Adipose tissue (tissue), 3 donors: ENCODE measurements around the gene LYPD6B. TPM values are rescaled to one million over a fixed set of nuclear protein-coding genes. Genes with fewer than 3 reads are reported as not detected.

Source experiments
- H3K27ac ChIP-seq: one replicate; pipeline ENCODE4 v1.5.1; 2013; ENCODE audit warnings: low read depth, low read length
- WGBS, 3 donors: extraction: QIAGEN DNeasy Blood & Tissue Kit; methylation state at CpG; one replicate each; pipeline ENCODE4 v1.1.7; 2013; 5-methylcytosine and 5-hydroxymethylcytosine counted together
- polyA plus RNA-seq, 3 donors: library from polyadenylated mRNA; stranded (reverse); fragments of 200-250 nt; gene quantifications; one replicate each; pipeline ENCODE4 v1.2.3, GENCODE V29; 2013
- donor health status: healthy with polysubstance abuse.
- donor health status: Bipolar disorder and iron deficiency.
- donor health status: healthy.

The LYPD6B gene
- polyA plus RNA-seq: 1 to 10 TPM in 2 of 3 donors, not detected in 1; 4.3 to 6.6 TPM

- WGBS, 3 donors: 2 to 3% (median 2%) methylated on average over 51 to 85 of the region's 85 CpGs
- no peak within 1 kb of the TSS for H3K27ac ChIP-seq
Observed at GRCh38 chr2:149038442-149039212, at the start of gene LYPD6B. Gene LYPD6B, plus strand, starts transcription at chr2:149038699. Its CDS starts 92,250 bp downstream, at chr2:149130949.

DNA sequence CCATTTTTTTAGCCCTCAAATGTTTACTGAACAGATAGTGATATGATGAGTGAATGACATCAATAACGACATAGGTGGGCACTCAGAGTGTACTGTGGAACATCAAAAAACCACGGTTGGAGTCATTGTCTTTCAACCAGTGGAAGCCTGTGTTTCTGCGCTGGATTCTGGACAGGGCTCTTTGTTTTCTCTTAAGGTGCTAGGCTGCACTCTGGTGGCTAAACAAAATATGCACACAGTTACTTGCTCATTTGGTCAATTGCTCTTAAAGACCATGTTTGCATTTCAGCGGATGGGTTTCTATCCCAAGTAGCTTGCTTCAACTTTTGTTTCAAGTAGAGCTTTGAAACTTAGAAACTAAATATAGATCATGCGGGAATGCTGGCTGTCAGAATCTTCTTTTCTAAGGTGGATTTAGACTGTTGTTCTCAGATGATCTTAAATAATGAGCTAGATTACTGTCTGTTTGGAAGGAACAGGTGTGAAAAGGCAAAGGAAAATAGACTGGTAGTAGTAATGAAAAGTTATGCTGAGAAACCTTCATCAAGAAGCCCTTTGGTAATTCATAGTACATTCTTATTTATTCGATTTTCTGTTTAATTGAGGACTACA, 48.5 kb upstream of the LYPD6B start:
- no peak overlapping the region for H3K27ac ChIP-seq
- WGBS, 3 donors: 22 to 36% (median 33%) methylated on average over 6 of the region's 6 CpGs

DNA sequence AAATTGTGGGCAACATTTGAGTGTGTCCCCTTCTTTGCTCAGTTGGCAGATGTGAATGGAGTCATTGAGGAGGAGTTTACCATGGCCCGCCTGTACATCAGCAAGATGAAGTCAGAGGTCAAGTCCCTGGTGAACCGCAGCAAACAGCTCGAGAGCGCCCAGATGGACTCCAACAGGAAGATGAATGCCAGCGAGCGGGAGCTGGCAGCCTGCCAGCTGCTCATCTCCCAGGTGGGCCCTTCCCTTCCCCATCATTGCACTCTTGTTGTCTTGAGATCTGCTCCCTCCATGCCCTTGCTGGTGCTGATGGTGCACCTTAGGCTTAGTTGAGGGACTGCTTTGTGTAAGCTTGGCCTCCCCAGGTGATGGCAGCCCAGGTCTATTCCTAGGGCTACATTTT, 47.5 kb upstream of the LYPD6B start:
- no peak overlapping the region for H3K27ac ChIP-seq
- 65 to 76% (median 66%) methylated on average over 6 of the region's 6 CpGs for WGBS, 3 donors

- no peak overlapping the region for H3K27ac ChIP-seq
Observed at GRCh38 chr2:148992448-148992847, 46.1 kb upstream of the LYPD6B start.

GRCh38 chr2:148993351-148993750, 45.1 kb upstream of the LYPD6B start:
- WGBS, 3 donors: 76 to 86% (median 82%) methylated on average over 3 of the region's 3 CpGs
- H3K27ac ChIP-seq: no peak overlapping the region

DNA sequence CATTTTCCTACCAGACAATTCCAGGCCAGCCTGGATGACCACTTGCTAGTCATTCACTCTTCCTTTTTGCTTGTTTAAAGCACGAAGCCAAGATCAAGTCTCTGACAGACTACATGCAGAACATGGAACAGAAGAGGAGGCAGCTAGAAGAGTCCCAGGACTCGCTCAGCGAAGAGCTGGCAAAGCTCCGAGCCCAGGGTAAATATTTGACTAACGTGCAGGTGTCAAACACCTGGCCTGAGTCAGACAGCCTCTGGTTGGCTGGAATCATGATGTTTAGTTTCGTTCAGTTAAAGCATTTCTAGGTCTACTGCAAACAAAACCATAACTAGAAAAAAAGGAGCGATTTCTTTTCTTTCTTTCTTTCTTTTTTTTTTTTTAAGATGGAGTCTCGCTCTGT, 44.2 kb upstream of the LYPD6B start:
- H3K27ac ChIP-seq: no peak overlapping the region
- WGBS, 3 donors: 42 to 87% (median 86%) methylated on average over 8 of the region's 8 CpGs

DNA sequence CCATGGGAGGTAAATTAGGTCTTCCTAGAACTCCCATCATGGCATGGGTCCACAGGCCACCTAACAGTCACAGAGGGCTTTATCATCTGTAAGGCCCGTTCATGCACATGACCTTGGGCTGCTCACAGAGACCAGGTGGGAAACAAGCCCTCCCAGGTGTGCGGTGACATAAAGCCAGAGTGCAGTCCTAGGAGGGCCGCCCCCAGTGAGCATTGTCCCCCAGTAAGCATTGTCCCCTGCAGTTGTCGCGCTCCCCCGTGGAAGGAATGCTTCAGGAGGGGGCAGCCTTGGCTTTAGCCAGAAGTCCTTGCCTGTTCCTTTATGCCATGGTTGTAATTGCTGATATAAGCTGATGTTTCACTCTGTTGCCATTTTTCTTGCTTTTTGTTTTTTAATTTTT, 41.7 kb upstream of the LYPD6B start:
- 82 to 91% (median 90%) methylated on average over 6 of the region's 6 CpGs for WGBS, 3 donors
- no peak overlapping the region for H3K27ac ChIP-seq

GRCh38 chr2:148998165-148998830, 40.2 kb upstream of the LYPD6B start:
- 77 to 89% (median 87%) methylated on average over 16 of the region's 16 CpGs for WGBS, 3 donors
- no peak overlapping the region for H3K27ac ChIP-seq

GRCh38 chr2:148998831-148999200, 39.7 kb upstream of the LYPD6B start:
- no peak overlapping the region for H3K27ac ChIP-seq
- 91 to 97% (median 96%) methylated on average over 4 of the region's 4 CpGs for WGBS, 3 donors

GRCh38 chr2:148999451-148999921, 39.0 kb upstream of the LYPD6B start:
- no peak overlapping the region for H3K27ac ChIP-seq
- WGBS, 3 donors: 35 to 56% (median 54%) methylated on average over 7 of the region's 7 CpGs

- H3K27ac ChIP-seq: no peak overlapping the region
- 60 to 71% (median 62%) methylated on average over 6 of the region's 6 CpGs for WGBS, 3 donors
Observed at GRCh38 chr2:149000158-149000938, 38.2 kb upstream of the LYPD6B start.

GRCh38 chr2:149001496-149001895, 37.0 kb upstream of the LYPD6B start:
- H3K27ac ChIP-seq: no peak overlapping the region
- WGBS, 3 donors: 82 to 91% (median 90%) methylated on average over 7 of the region's 7 CpGs

DNA sequence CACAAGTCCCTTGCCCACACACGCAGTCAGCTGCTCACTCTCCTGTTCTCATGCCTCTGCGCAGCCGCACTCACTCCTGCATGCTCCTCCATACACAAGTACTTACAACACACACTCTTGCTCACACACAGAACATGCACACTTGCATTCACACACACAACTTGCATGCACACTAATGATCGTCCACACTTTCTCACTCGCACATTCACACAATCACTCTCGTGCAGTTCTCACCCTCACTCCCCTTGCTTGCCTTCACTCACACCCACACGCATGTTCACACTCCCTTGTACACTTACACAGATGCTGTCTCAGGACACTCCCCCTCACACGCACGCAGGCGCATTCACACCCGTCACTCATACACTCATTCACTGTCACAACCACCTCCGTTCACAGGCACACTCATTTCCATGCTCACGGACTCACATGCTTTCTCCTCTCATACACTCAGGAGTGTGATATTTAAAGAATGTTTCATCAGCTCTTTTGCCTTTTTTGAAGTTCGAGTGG, 36.1 kb upstream of the LYPD6B start:
- no peak overlapping the region for H3K27ac ChIP-seq
- WGBS, 3 donors: 94 to 96% (median 94%) methylated on average over 14 of the region's 14 CpGs

DNA sequence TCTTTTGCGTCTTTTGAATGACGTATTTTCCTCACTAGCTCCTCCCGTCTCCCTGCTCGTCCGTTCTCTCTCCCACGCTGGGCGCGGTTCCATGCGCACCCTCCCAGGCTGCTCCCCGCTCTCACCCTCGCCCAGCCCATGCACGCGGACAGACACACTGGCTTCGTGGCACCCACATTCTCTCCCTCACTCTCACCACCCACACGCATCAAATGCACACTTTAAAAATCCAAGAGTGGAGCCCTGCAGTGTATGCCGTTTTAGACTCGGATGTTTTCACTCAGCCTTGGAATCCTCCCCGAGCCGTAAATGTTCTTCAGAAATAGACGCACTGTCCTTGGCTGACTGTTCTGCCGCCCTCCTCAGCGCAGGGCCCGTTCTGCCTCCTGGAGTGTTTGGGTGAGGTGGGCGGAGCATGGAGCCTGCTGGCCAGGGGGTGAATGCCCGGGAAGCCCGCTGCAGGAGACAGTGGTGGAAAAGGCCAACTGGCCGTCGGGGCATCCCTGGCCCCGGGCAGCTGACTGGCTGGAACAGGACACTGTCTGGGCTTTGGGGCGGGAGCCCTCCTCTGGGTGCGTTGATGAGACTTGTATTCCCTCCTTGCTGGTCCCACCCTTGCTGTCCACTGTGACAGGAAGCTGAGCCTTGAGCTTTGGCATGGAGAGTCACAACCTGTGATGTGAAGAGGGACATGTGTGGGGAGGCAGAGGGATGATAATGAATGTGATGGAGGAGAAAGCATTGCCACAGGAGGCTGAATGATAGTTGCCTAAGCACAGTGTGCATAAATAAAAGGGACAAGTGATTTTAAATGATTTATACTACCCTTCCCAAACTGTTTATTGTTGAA, 35.4 kb upstream of the LYPD6B start:
- 92 to 95% (median 93%) methylated on average over 31 of the region's 31 CpGs for WGBS, 3 donors

GRCh38 chr2:149004836-149005235, 33.7 kb upstream of the LYPD6B start:
- 90 to 95% (median 91%) methylated on average over 3 of the region's 3 CpGs for WGBS, 3 donors
- H3K27ac ChIP-seq: no peak overlapping the region

More for the DNA sequence above, 35.4 kb upstream of the LYPD6B start:
- no peak overlapping the region for H3K27ac ChIP-seq

DNA sequence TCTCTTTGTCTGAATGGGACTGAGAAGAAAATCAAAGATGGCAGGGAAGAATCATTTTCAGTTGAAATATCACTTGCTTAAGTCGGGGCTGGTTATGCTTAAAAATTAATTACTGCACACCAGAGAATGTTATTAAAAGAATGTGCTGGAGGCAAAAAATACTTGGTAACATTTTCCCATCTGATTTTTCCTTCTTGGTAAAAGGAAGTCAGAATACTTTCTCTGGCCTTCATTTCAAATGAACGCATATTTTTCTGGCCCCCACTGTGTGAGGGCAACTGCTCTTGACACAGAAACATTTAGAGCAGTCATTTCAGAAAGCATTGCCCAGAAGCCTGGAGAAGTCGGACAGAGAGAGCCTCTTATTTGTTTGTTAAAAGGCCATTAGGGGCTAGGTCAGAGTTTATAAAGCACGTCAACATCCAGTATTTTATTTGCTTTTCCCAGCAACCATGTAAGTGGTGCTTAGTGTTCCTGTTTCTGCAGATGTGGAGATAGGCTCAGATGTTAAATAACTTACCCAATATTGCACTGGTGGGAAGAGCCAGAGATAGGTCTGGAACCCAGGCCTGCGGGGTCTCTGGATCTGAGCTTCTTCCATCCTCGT, 32.9 kb upstream of the LYPD6B start:
- H3K27ac ChIP-seq: no peak overlapping the region
- WGBS, 3 donors: 66 to 76% (median 66%) methylated on average over 6 of the region's 6 CpGs

GRCh38 chr2:149006883-149007543, 31.5 kb upstream of the LYPD6B start:
- H3K27ac ChIP-seq: no peak overlapping the region
- 56 to 83% (median 76%) methylated on average over 4 of the region's 4 CpGs for WGBS, 3 donors
